MM.1S (cell line): ENCODE measurements around the gene FAM193B.

Experiments used
- EZH2 ChIP-seq: fragments of 300-600 bp; sonication (generic); optimal IDR thresholded peaks from 2 replicates; pipeline ENCODE3; 2017; ENCODE audit warnings: low read depth, mild to moderate bottlenecking, antibody characterized with exemption, low read length, mixed read lengths
- TF ChIP-seq, protein P1 (sequence below): fragments of 300-600 bp; sonication (generic); IDR thresholded peaks from 2 replicates; pipeline ENCODE4 v1.5.1; 2016; ENCODE audit warnings: antibody characterized with exemption, low read length, mixed read lengths

DNA sequence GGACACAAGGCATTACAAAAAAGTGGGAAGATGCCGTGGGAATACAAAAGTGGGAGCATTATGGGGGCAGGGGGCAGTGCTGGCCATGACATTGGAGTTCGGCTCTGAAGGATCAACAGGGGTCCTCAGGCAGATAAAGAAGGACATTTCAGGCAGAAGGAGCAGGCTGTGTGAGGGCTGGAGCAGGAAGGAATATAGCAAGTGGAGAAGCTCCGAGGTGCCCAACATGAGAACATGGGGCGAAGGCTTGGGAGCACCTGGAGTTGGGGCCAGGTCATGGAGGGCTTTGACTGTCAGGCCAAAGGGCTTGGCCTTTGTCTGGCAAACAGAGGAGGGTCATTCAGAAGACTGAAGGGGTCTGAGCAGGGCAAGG is 48.1 kb upstream of the FAM193B start:
- TF ChIP-seq, protein P1, sequence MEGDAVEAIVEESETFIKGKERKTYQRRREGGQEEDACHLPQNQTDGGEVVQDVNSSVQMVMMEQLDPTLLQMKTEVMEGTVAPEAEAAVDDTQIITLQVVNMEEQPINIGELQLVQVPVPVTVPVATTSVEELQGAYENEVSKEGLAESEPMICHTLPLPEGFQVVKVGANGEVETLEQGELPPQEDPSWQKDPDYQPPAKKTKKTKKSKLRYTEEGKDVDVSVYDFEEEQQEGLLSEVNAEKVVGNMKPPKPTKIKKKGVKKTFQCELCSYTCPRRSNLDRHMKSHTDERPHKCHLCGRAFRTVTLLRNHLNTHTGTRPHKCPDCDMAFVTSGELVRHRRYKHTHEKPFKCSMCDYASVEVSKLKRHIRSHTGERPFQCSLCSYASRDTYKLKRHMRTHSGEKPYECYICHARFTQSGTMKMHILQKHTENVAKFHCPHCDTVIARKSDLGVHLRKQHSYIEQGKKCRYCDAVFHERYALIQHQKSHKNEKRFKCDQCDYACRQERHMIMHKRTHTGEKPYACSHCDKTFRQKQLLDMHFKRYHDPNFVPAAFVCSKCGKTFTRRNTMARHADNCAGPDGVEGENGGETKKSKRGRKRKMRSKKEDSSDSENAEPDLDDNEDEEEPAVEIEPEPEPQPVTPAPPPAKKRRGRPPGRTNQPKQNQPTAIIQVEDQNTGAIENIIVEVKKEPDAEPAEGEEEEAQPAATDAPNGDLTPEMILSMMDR: no peak
- no peak for TF ChIP-seq EZH2
